Colon (tissue), 2 donors: ENCODE measurements around the gene NUP210.
"Not testable (repeated sequence)": the region's sequence is repeated elsewhere in the genome, so short reads cannot be mapped to it uniquely, and the experiment has no call there.

Source experiments
- FAIRE-seq: peaks from 2 replicates; lab custom pipeline; 2012; peaks lifted over from hg19 to GRCh38; lab: Jason Lieb, UNC
- donor health status: control.
- donor health status: control.

NUP210 gene

DNA sequence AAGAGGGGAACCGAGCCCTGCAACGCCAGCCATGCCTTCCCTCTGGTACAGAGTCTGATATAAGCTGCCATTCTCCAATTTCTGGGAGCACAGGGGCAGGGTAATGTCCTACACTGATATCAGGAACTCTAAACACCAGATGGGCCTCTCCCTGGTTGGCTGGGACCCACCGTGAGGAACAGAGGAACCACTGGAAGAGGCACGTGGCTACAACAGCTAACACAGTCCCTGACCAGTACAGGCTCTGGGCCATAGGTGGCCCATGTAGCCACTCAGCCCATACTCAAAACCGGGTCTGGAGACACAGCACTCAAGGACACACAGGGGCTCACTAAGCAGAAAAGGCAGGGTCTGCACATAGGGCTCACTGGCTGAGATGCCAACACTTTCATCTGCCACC is 13.9 kb downstream of the NUP210 start:
- no peak for FAIRE-seq

DNA sequence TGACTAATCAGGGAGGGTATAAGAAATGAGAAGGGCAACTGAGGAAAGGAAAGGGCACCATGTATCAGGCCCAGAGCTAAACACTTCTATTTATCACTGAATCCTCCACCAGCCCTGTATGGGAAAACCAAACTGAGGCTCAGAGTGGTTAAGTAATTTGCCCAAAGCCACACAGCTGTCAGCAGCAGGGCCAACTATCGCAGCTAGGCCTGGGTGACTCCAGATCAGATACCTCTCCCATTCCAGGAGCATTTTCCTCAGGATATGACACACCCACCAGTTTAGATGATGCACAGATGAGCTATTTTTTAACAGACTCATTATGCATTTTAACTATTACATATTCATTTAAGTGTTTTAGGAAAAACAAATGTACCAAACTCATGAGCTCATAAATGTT is 14.5 kb downstream of the NUP210 start:
- FAIRE-seq: no peak

DNA sequence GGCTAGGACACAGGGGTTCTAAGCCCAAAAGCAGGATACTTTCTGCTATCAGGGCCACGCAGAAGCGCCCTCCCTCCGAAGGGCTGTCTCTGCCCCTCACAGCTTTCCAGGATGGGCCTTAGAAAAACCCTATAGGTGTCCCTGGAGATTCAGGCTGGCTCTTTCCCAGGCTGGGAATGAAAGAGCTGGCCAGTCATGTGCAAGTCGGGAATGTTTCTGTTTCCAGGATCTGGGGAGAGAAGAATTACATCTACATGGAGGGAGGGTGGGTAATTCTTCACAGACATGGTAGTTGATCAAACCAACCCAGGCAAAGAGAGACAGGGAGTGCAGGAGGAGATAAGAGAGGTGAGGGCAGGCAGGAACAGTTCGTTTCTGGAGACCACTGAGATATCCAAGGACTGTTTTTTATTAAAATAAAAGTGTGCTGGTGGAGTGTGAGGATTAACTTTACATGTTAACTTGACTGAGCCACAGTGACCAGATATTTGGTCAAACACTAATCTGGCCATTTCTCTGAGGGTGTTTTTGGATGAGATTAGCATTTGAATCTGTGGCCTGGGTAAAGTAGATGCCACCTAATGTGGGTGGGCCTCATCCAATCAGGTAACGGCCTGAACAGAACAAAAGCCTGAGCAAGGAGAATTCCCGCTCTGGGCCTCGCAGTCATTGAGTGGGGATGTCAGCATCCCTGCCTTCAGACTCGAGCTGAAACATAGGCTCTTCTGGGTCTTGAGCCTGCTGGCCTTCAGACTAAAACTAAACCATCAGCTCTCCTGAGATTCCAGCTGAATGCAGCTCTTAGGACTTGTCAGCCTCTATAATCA is 15.3 kb downstream of the NUP210 start:
- FAIRE-seq: no peak

DNA sequence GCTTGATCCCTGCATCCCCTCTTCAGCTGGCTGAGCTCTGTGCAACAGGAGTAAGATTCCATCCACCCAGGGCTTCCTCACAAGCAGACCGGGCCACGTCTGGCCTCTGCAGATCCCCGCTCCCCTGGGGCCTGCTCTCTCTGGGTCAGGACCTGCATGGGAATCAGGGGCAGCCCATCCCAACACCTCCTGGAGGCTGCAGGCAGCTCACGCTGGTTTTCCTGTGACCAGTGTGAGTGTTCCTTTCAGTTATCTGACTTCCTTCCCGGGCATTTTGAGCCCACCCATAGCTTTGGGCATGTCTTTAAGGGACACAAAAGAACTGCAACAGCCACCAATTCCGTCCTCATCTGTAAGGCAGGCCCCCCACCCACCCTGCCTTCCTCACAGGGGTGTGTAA is 16.3 kb downstream of the NUP210 start:
- no peak for FAIRE-seq

DNA sequence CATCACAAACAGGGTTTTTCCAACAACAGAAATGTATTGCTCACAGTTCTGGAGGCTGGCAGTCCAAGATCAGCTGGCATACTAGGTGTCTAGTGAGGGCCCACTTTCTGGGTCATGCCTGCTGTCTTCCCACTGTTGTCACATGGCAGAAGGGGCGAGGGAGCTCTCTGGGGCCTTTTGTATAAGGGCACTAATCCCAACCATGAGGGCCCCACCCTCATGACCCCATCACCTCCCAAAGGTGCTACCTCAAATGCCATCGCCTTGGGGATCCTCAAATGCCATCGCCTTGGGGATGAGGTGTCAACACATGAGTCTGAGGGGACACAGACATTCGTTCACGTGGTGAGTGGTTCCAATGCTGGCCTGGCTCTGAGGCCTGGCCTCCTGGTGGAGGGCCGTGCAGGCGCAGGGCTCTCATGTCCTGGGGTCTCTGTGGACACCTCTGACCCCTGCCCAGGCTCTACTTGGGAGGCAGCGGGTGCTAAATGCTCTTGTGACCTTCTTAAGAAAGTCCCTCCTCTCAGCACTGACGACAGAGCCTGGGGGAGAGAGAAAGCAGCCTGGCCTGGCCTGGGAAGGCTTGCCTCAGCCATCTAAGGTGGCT is 16.8 kb downstream of the NUP210 start:
- no peak for FAIRE-seq

DNA sequence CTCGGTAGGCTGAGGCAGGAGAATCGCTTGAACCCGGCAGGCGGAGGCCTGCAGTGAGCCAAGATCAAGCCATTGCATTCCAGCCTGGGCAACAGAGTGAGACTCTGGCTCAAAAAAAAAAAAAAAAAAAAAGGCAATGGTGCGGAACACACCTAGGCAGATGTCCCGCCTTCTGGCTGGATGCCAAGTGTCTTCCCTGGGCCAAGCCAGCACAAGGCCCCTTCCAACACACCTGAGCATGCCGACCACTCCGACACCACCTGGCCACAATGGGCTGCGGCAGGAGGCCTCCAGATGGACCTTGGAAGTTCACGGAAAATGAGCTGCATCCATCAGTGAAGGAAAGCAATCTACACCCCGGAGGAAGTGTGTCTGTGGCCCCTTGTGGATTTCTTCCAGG is 19.0 kb downstream of the NUP210 start:
- no peak for FAIRE-seq

DNA sequence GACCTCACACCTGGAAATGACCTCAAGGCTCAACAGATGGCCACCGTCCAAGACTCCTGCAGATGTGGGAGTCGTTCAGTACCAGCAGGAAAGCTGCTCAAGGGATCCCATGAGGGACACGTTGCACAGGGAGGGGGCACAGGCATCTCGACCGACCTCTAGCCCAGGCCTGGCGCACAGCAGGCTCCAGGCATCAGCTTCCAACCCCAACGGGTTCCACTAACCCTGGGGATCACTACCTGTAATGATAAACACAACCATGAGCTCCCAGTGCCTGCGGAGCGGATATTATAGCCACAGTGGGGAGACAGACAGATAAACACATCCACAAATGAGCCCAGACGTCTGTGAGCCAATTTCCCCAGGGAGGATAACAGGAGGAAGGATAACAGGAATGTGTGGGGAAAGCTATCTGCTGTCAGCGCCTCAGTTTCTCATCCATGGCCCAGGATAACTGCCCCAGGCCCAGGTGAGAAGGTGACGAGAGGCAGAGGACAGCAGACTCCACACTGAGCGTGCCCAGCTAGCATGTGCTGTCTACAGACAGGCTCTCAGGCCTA is 19.9 kb downstream of the NUP210 start:
- FAIRE-seq: no peak

DNA sequence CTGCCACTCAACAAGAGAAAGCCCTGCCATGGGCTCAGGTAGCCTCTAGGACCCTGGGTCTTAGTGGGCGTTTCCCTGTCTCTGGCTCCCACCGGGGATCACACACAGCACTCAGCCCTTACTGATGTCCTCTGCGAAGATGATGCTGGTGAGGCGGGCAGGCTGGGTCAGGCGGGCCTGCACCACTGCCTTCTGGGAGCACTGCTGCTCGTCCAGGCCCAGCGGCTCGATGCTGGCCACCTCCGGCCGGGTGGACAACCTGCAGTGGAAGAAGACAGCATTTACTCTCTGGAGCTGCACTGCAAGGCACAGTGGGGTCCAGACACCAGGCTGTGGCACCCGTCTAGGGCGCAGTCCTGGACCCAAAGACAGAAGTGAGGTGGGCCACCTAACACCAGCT is 20.5 kb downstream of the NUP210 start:
- FAIRE-seq: no peak

DNA sequence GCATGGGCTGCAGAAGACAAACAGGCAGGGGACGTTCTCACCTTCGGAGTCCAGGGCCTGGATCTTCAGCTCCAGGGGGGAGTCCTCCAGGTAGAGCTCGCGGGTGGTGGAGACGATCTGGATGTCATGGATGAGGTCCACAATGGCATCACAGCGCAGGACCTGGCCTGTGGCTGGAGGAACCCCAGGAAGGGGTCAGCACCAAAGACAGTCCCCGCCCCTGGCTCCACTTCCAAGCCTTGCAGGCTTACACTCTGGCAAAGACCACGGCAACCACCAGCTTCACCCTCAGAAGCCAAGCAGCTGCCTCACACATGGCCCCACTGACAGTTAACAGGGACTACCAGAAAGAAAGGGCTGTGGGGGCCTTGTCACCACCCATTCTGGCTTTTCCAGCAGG is 22.8 kb downstream of the NUP210 start:
- no peak for FAIRE-seq

DNA sequence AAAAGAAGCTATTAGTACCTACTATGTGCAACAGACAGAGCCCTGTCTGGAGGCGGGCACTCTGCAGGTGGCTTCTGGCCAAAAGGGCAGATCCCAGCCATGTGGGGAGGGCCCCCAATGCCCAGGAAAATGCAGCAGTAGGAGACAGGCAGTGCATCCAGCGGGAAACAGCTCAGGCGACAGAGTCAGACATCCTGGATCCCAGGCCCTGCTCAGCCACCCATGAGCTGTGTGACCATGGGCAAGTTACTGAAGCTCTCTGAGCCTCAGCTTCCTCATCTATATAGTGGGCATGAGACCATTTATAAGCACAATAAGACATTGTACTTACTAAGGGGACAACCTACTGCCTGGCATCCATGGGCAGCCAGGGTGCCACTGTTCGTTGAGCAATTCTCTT is 25.8 kb downstream of the NUP210 start:
- no peak for FAIRE-seq

DNA sequence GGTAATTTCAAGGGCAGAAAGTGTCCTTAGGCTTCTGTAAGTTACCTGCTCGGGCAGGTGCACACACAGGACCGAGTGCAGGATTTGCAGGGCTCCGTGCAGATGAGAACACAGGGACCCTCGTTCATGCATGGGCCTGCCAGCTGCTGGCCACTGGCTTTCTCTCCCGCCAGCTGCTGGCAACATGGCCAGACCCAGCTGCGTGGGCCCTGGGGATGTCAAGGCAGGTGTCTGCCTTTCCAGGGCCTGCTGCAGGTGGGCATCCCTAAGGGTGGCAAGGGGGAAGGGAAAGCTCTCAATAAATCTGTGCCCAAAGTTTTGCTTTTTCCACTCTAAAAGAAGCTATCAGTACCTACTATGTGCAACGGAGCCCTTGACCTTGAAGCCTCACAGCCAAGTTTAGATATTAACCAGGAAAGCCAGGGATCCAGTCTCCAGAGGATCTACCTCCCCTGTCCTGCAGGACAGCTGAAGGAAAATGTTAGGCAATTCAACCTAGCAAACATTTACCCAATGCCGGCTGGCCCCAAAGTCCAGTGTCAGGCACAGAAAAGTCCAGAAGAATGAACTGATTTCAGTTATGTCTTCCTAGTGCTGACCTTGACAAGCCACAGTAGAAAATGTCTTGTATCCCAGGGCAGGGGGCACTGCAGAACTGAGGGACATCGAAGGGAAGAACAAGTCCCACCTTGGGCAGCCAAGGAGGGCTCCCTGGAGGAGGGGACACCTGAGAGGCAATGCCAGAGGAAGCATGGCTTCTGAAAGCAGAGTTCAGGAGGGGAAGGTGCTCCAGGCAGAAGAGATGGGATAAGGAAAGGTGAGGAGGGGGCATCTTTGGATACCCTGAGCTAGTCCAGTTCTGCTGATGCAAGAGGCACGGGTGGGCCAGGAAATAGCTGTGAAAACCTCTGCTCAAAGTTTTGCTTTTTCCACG is 26.4 kb downstream of the NUP210 start:
- no peak for FAIRE-seq

DNA sequence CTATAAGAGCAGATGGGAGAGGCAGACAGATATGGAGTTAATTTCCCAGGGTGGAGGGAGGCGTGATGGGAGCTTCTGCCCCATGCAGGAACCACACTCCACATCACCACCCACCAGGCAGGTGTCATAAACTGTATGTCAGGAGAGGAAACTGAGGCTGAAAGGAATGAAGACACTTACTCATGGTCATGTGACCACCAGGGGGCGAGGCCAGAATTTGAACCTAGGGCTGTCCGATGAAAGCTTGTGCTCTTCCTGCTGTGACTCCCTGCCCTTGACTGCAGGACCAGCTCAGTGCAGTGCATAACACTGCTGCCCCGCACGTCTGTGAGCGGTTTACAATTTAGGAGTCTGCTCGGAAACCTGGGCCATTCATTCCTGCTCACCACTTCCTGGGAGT is 28.8 kb downstream of the NUP210 start:
- no peak for FAIRE-seq

DNA sequence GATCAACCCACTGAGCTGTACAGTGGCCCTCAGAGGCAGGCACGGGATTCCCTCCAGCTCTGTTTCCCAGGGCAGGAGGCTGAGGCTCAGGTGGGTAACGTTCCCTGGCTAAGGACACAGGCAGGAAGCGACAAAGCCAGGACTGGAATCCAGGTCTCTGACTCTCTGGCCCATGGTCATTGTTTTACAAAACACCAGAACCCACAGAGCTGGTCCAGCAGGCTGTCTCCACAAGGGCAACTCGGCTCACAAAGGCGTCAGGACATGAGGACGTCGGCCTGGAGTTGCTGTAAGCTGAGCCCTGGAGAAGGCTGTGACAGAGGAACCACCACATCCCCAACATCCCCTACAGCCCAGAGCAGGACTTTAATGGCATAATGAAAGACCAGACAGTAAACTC is 30.7 kb downstream of the NUP210 start:
- FAIRE-seq: no peak

DNA sequence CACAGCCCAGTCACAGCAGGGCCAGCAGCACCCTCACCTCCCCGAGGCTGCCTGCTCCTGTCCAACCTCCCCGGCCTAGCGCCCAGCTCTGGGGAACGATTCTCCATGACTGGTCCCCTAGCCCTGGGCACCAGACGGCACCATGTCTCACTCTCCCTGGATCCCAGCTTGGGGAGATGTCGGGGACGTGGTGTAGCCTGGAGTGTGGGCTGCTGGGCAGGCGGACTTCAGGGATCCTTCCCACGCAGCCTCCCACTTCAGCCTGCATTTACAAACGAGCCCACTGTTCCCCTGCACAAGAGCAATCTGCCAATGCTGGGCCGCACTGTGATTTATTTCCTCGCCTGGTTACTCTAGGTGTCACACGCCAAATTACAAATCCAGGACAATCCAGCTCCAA is 31.3 kb downstream of the NUP210 start:
- FAIRE-seq: no peak

DNA sequence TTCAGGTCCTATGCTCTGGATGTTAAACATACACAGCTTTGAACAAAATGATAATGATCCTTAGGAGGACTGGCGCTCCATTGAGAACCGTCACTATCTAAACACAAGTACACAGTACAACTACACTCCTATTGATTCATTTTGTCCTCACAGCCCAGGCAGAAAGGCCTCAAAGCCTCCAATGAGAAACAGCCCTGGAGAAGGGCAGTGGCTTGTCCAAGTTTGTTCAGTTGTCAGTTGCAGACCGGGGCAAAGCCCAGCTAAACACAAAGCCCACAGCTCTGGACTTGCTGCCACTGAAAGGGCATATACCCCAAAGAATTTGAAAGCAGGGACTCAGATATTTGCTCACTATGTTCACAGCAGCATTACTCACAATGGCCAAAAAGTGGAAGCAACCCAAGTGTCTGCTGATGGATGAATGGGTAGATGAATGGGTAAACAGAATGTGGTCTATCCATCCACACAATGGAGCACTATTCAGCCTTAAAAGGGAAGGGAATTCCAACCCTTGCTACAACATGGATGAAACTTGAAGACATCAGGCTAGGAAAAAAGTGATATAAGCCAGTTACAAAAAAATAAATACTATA is 34.7 kb downstream of the NUP210 start:
- no peak for FAIRE-seq

DNA sequence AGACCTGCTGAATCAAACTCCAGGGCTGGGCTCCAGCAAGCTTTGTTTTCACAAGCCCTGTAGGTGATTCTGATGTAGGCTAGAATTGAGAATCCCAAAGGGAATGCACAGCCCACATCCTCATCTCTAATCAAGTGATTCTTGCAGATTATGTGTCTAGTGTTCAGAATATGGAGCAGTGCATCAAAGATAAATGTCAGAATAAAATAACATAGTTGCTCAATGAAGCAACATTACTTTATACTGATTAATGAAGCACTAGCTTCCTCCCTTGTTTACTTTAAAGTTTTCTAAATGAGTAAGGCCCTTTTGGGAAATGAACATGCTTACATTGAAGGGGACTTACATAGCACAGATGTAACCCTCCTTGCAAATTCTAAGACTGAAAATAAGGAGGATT is 39.2 kb downstream of the NUP210 start:
- no peak for FAIRE-seq

DNA sequence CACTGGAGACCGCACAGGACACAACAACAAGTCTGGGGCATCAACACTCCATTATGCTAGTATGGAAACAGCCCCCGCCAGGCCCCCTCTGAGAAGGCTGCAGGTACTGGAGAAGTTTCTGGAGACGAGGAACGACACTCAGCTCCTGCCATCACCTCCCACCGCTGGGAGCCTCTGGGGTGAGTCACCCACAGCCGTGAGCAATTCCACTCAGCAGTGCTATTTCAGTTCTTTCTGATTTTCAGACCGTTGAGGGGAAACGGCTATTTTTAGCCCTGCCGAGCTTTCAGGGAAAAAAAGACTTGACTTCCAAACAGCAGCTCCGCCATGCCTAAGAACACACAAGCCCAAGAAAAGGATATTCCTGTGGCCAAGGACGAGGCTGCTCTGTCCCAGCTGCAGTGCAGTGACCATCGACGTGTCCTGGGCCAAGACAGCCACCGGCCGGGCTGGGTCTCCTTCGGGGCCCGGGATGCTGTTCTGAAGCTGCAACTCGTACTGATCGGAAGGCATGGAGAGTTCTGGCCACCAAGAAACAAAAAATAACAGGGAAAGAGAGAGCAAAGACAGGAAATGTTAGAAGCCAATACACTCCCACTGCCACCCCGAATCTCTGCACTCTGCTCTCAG is 40.8 kb downstream of the NUP210 start:
- FAIRE-seq: no peak

DNA sequence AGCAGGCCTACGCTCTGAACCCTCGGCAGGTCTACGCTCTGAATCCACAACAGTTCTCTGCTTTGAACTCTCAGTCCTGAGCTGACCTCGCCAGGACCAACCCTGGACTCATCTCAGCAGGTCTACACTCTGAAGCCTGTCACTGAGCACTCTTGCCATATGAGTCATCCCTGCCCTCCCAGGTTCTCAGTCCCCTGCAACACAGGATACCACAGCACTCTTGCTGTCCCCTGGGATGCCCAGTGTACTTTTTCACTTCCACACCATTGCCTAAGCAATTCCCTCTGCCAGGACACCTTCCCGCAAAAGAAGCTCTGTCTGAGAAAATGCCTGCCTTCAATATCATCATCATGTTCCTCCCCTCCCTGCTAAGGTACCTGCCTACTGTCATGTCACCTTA is 42.0 kb downstream of the NUP210 start:
- FAIRE-seq: no peak

DNA sequence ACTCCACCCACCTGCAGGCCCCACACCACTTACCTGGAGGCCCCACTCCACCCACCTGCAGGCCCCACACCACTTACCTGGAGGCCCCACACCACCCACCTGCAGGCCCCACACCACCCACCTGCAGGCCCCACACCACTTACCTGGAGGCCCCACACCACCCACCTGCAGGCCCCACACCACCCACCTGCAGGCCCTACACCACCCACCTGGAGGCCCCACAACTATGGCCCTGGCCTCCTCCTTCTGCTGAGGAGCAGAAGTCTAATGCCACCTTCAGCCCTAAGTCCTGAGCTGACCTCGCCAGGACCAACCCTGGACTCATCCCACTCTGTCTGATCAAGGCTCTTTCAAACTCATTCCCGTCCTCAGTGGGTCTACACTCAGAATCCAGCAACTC is 42.4 kb downstream of the NUP210 start:
- not testable (repeated sequence) for FAIRE-seq

DNA sequence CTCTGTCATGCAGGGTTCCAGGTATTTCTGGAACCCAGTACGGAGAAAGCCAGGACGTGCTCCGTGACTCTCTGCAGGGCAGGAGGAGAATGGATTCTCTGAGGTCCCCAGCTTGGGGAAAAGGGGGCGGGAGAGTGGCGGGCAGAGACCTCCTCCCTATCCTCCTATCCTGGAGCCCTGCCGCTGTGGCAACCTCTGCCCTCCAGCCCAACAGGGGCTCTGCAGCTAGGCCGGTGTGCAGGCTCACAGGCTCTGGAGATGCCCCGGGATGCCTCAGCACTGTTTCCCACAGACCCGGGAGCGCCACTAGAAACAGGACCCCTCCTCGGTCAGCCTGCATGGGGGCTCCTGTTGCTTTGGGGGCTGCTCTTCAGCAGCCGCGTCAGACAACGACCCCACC is 43.1 kb downstream of the NUP210 start:
- no peak for FAIRE-seq

DNA sequence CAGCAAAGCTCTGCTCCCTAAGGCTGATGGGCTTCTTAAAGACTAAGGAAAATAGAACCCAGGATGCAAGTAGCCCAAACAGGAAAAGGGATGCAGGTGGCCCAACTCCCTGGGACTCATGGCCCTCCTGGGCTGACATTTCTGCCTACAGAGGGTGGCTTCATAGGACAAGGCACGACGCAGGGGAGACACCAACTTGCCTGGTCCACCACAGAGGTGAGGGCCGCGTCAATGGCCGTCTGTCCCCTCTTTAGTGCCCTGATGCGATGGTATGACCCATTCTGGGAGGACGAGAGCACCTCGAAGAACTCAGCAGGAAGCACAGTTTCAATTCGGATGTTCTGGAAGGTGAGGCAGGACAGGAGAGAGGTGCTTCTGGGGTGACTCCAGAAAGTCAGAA is 44.0 kb downstream of the NUP210 start:
- no peak for FAIRE-seq

DNA sequence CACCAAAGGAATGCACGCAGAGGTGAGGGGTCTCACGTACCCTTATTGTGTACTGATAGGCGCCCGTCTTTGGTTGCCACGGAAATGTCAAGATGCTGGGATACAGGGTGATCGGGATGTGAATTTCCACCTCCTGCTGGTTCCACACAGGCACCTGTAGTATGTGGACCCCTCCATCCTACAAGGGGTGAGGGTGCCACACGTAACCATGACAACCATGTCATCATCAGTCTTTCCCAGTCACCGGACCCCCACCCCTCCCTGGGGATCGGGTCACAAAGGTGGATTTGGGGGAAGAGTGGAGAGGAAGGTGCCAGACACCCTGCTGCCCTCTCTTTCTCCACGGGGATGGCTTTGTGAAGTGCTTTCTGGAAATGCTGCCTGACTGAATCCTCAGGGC is 44.7 kb downstream of the NUP210 start:
- no peak for FAIRE-seq
